Gastroesophageal sphincter (tissue), 4 donors: ENCODE measurements around the gene HSCB. TPM values are rescaled to one million over a fixed set of nuclear protein-coding genes. Genes with fewer than 3 reads are reported as not detected.
"Not testable (repeated sequence)": the region's sequence is repeated elsewhere in the genome, so short reads cannot be mapped to it uniquely, and the experiment has no call there.

ENCODE experiments used
- ATAC-seq: fragments of 150-250 bp; one replicate; pipeline ENCODE4 v1.9.1; 2016; ENCODE audit warnings: mild to moderate bottlenecking, moderate library complexity
- H3K27ac ChIP-seq, 4 donors: fragments of 200-600 bp; sonication (generic) in 3 of 4; 1 replicate in 3 of 4; 2 replicates in 1 of 4; pipeline ENCODE4 v1.5.1; 2016 to 2019
- H3K27me3 ChIP-seq: fragments of 200-600 bp; sonication (generic); one replicate; pipeline ENCODE4 v1.5.1; 2019
- H3K36me3 ChIP-seq, 2 donors: fragments of 200-600 bp; sonication (generic); one replicate each; pipeline ENCODE4 v1.5.1; 2019; ENCODE audit warnings: control low read depth in 1 of 2
- H3K4me1 ChIP-seq, 3 donors: fragments of 200-600 bp; sonication (generic); 1 replicate in 2 of 3; 2 replicates in 1 of 3; pipeline ENCODE4 v1.5.1; 2016 to 2019; ENCODE audit warnings: control low read depth in 2 of 3
- H3K4me3 ChIP-seq, 2 donors: fragments of 200-600 bp; sonication (generic); one replicate each; pipeline ENCODE4 v1.5.1; 2019; ENCODE audit warnings: mild to moderate bottlenecking in 1 of 2, moderate library complexity in 1 of 2
- H3K9me3 ChIP-seq, 3 donors: fragments of 200-600 bp; sonication (generic); one replicate each; pipeline ENCODE4 v1.5.1; 2017 to 2019; ENCODE audit warnings: control low read depth in 2 of 3
- EP300 ChIP-seq: sonication (generic); formaldehyde crosslinking; IDR thresholded peaks from one replicate; pipeline ENCODE4 v1.6.1; 2017; ENCODE audit warnings: antibody characterized with exemption, mild to moderate bottlenecking
- POLR2A ChIP-seq, 2 donors: fragments of 450-650 bp; IDR thresholded peaks; one replicate each; pipeline ENCODE4 v1.6.1; 2017; ENCODE audit warnings: antibody characterized with exemption in 2 of 2, mild to moderate bottlenecking in 2 of 2, moderate library complexity in 1 of 2
- POLR2AphosphoS5 ChIP-seq: sonication (generic); formaldehyde crosslinking; IDR thresholded peaks from one replicate; pipeline ENCODE4 v1.6.1; 2017; ENCODE audit warnings: antibody characterized with exemption
- WGBS, 2 donors: methylation state at CpG; one replicate each; pipeline ENCODE4 v1.1.5; 2018; ENCODE audit warnings: low coverage in 1 of 2; 5-methylcytosine and 5-hydroxymethylcytosine counted together
- total RNA-seq, 4 donors: library from RNA; depleted of rRNA; stranded (reverse); fragments of >200 nt; gene quantifications; one replicate each; pipeline ENCODE4 v1.1.0, GENCODE V29; 2016
- TF ChIP-seq, protein P1 (sequence below), 4 experiments: fragments of 200-600 bp in 2 of 4; fragments of 450-650 bp in 2 of 4; sonication (generic) in 1 of 4; IDR thresholded peaks; one replicate each; pipeline ENCODE4 v1.5.1; 2017 to 2019; ENCODE audit warnings: antibody characterized with exemption in 4 of 4, mild to moderate bottlenecking in 2 of 4, moderate library complexity in 2 of 4

HSCB gene
- total RNA-seq, 4 donors from 2014 or later: 14.0 to 17.1 (median 15.0) TPM

DNA sequence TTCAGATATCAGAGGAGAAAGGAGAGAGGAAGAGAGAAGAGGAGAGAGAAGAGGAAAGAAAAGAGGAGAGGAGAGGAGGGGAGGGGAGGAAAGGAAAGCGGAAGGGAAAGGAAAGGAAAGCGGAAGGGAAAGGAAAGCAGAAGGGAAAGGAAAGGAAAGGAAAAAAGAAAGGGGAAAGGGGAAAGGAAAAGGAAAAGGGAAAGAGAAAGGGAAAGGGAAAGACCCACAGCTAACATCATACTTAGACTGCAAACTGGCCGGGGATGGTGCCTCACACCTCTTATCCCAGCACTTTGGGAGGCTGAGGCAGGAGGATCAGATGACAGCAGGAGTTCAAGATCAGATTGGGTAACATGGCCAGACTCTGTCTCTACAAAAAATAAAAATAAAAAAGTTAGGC is 11.7 kb upstream of the HSCB start:
- no peaks in the 10 kb centered on the region for H3K4me1 ChIP-seq
- no peaks in the 10 kb centered on the region for H3K27me3 ChIP-seq
- H3K27ac ChIP-seq: no peak overlapping the region
- TF ChIP-seq, protein P1, sequence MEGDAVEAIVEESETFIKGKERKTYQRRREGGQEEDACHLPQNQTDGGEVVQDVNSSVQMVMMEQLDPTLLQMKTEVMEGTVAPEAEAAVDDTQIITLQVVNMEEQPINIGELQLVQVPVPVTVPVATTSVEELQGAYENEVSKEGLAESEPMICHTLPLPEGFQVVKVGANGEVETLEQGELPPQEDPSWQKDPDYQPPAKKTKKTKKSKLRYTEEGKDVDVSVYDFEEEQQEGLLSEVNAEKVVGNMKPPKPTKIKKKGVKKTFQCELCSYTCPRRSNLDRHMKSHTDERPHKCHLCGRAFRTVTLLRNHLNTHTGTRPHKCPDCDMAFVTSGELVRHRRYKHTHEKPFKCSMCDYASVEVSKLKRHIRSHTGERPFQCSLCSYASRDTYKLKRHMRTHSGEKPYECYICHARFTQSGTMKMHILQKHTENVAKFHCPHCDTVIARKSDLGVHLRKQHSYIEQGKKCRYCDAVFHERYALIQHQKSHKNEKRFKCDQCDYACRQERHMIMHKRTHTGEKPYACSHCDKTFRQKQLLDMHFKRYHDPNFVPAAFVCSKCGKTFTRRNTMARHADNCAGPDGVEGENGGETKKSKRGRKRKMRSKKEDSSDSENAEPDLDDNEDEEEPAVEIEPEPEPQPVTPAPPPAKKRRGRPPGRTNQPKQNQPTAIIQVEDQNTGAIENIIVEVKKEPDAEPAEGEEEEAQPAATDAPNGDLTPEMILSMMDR (IDR thresholded peaks at IDR 0.05): no peak
- TF ChIP-seq POLR2AphosphoS5 (no peak), POLR2A (IDR thresholded peaks at IDR 0.05) (no peak), EP300 (no peak)
- no peaks in the 10 kb centered on the region for H3K9me3 ChIP-seq
- H3K4me3 ChIP-seq: no peak overlapping the region
- H3K36me3 ChIP-seq: no peaks in the 10 kb centered on the region
- no peak for ATAC-seq
- 83 to 100% methylated on average over 1 to 2 of the region's 3 CpGs for WGBS, 2 donors

DNA sequence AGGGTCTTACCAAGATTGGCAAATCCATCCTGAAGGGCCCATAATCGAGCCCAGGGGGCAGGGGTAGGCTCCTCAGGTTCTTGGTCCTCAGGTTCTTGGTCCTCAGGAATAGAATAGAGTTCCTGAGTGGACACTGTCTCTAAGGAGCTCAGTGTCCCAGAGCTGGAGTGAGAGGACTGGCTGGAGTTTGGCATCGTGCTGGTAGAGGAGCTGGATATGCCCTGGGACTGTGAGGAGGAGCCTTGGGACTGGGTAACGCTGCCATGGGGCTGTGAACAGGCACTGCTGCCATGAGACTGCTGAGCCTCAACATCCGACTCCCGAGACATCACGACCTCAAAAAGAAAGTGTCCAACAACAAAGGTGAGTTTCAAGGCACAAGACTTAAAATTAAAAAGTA is 7.4 kb upstream of the HSCB start:
- TF ChIP-seq, protein P1 (IDR thresholded peaks at IDR 0.05): no peak
- no peak for TF ChIP-seq POLR2A (IDR thresholded peaks at IDR 0.05)
- no peak for TF ChIP-seq POLR2AphosphoS5
- TF ChIP-seq EP300: no peak
- 100% methylated on average over 1 to 3 of the region's 6 CpGs for WGBS, 2 donors
- Histone ChIP-seq H3K9me3 (no peaks in the 10 kb centered on the region), H3K27me3 (no peaks in the 10 kb centered on the region), H3K36me3 (no peaks in the 10 kb centered on the region), H3K27ac (no peak overlapping the region), H3K4me3 (no peak overlapping the region), H3K4me1 (no peaks in the 10 kb centered on the region)
- no peak for ATAC-seq

DNA sequence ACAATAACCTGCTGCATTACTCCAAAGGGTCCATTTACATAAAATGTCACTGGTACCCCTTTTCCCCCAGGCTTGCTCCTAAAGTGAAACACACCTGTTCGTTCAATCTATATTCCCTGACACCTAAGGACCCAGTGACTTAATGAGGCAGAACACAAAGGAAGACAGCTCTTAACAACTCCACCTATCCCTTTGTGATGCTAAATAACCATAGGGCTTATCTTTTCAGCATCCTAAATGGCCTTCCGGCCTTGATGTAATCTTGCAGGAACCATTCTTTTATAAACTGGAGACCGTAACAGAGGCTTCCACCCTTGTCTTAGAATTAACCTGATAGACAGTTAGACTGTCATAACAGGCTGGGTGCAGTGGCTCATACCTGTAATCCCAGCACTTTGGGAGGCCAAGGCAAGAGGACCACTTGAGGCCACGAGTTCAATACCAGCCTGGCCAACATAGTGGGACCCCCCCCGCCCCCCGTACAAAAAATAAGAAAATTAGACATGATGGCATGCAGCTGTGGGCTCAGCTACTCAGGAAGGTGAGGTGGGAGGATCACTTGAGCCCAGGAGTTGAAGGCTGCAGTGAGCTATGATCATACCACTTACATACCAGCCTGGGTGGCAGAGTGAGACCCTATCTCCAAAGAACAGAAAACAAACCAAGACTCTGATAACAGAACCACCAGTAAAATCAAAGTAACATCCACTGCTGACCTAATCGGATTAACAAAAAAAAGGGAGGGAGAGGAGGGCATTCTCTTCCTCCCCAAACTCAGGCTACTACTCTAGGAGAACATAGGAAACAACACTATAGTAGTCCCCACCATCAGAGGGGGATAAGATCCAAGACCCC is 5.3 kb upstream of the HSCB start:
- no peak for ATAC-seq
- no peaks in the 10 kb centered on the region for H3K36me3 ChIP-seq
- H3K4me1 ChIP-seq: peaks cover 0 to 5% (median 0%) of the 10 kb centered on the region in 3 donors
- no peak overlapping the region for H3K27ac ChIP-seq
- no peak overlapping the region for H3K4me3 ChIP-seq
- H3K9me3 ChIP-seq: no peaks in the 10 kb centered on the region
- 36 to 77% methylated on average over 2 to 4 of the region's 7 CpGs for WGBS, 2 donors
- H3K27me3 ChIP-seq: no peaks in the 10 kb centered on the region
- TF ChIP-seq POLR2A (IDR thresholded peaks at IDR 0.05) (no peak), EP300 (no peak), POLR2AphosphoS5 (no peak)
- TF ChIP-seq, protein P1 (IDR thresholded peaks at IDR 0.05): no peak

DNA sequence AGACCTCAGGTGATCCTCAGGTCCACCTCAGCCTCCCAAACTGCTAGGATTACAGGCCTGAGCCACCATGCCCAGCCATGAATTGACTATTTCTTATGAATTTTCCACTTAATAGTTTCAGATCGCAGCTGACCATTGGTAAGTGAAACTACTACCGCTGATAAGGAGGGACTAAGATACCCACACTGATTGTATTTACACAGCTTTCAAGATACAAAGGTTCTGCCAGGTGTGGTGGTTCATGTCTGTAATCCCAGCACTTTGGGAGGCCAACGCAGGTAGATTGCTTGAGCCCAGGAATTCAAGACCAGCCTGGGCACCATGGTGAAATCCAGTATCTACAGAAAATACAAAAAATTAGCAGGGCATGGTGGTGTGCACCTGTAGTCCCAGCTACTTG is 4.1 kb upstream of the HSCB start:
- Histone ChIP-seq H3K27me3 (no peaks in the 10 kb centered on the region), H3K4me1 (peaks cover 0 to 8% (median under 1%) of the 10 kb centered on the region in 3 donors), H3K9me3 (no peaks in the 10 kb centered on the region), H3K36me3 (no peaks in the 10 kb centered on the region), H3K4me3 (no peak overlapping the region), H3K27ac (no peak overlapping the region)
- 100% methylated on average over 1 to 3 of the region's 3 CpGs for WGBS, 2 donors
- TF ChIP-seq, protein P1 (IDR thresholded peaks at IDR 0.05): no peak
- TF ChIP-seq POLR2A (IDR thresholded peaks at IDR 0.05) (no peak), POLR2AphosphoS5 (no peak), EP300 (no peak)
- no peak for ATAC-seq

DNA sequence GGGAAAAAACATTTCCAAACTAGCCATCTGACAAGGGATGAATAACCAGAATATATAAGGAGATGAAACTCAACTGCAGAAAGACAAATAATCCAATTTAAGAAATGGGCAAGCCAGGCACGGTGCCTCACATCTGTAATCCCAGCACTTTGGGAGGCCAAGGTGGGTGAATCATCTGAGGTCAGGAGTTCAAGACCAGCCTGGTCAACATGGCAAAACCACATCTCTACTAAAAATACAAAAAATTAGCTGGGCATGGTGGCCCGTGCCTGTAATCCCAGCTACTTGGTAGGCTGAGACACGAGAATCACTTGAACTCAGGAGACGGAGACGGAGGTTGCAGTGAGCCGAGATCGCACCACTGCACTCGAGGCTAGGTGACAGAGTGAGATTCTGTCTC is 3.0 kb upstream of the HSCB start:
- H3K4me3 ChIP-seq, H3K9me3 ChIP-seq: not testable (repeated sequence)

More for the DNA sequence above, 3.0 kb upstream of the HSCB start:
- not testable (repeated sequence) for ATAC-seq, H3K36me3 ChIP-seq, H3K27ac ChIP-seq, H3K27me3 ChIP-seq
- H3K4me1 ChIP-seq: peaks cover 0 to 20% (median 5%) of the 10 kb centered on the region in 3 donors
- WGBS, 2 donors: 83 to 87% methylated on average over 3 to 8 of the region's 8 CpGs
